HG03378 (cell line): ENCODE data around the gene LEPROT.
A peak's percentile ranks its signal among the peaks of the same experiment; 100 is the strongest.
"Not testable (repeated sequence)": the region's sequence is repeated elsewhere in the genome, so short reads cannot be mapped to it uniquely, and the experiment has no call there.

ENCODE experiments used
- ATAC-seq: cut with Tn5 transposase; IDR thresholded peaks from one replicate; pipeline ENCODE4 v1.9.1; 2021; ENCODE audit warnings: mild to moderate bottlenecking, moderate library complexity; ENCODE audit not compliant: unreplicated experiment

Gene LEPROT

DNA sequence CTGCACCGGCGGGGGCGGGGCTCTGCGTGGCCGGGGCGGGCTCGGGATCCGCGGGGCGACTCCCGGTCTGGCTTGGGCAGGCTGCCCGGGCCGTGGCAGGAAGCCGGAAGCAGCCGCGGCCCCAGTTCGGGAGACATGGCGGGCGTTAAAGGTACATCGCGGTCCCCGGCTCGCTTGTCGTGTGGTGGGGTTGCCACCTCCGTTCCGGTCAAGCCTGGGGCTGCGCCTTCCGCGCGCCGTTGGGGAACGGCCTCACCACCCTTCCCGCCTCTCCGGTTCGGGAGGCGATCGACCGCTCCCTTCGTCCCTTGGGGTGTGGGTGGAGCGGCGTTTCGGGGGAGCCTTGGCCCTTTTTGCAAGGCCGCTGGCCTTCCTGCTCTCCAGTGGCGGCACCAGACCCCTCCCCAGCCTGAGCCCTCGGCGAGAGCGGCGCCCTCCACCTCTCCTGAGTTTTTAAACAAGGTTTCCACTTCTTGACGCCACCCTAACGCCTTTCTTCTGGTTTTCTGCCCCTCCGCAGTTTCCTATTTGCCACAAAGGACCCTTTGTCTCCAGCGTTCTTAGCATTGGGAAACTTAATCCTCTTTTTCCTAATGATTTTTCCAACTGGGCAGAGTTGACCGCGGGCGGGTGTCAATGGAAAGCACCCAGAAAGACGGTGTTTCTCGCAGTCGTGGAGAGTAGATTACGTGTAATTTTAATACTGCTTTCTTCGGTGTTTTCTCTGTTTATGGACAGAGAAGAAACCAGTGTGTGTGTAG lies at the start of gene LEPROT, which contains the start of gene LEPR:
LEPROT (plus strand) TSS at position 79 of the 761 bp plus-strand sequence; CDS start at position 136, 57 bp downstream.
LEPR (plus strand) TSS at position 79 of the 761 bp plus-strand sequence. CDS start 144,898 bp downstream, outside the sequence.
- peak; percentile 37 for ATAC-seq

- ATAC-seq = no peak
These were observed 48.9 kb upstream of the LEPROT start for GRCh38 chr1:65371544-65371943.

- ATAC-seq = no peak
These were observed 47.9 kb upstream of the LEPROT start for GRCh38 chr1:65372557-65372956.

DNA sequence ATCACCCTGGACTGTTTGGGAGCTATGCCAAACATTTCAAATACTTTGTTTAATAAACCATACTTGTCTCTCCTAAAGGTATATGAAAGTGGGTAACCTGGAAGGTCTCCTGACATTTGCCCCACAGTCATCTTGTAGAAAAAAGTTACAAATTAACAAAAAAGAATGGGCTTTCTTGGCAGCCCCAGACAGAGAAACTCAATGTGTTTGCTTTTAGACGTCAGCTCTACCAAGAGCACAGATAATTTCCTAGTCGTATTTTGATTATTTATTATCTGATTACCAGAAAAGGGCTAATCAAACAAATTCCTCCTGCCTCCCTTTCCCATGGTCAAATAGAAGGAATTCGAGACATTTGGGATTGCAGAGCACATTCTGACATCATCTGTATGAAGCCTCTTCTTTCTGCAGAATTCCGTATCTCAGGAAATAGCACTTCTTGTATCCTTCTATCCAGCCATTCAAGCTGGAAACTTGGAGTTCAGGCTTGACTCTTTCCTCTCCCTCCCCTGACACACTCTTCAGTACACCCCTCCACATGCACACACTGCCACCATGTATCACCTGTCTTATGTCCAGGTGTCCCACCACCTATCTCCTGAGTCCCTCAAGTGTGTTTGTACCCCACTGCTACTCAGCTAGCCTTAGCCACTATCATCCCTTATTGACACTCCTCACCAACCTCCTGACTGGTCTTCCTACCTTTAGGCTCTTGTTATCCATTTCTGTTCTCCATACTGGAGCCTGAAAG lies 42.8 kb upstream of the LEPROT start:
- no peak for ATAC-seq

DNA sequence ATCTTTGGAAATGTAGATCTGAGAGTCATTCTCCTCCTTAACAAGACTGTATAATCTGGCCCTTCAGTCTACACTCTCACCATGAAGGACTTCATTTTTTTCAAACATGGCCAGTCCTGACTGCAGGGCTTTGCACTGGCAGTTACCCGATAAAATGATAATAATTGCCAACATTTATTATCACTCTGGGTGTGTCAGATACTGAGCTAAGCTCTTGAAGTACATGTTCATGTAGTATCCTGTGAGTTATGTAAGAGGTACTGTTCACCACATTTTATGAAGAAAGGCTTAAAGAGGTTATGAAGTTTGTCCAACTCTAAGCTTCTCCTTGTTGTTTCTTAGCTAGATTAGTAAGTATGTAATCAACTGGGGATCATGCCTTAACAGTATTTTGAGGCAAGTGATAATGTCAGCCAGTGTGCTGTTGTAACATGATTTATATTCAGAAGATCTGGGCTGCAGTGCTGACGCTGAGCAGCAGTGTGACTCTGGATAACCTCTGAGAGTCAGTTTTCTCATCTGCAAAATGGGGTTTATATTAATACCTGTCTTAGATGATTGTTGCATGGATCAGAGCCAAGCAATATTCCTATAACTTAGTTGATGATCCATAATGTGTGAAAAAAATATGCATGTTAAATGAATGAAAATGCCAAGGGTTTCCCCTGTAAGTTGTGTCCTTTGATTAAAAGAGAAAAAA lies 42.1 kb upstream of the LEPROT start:
- no peak for ATAC-seq

DNA sequence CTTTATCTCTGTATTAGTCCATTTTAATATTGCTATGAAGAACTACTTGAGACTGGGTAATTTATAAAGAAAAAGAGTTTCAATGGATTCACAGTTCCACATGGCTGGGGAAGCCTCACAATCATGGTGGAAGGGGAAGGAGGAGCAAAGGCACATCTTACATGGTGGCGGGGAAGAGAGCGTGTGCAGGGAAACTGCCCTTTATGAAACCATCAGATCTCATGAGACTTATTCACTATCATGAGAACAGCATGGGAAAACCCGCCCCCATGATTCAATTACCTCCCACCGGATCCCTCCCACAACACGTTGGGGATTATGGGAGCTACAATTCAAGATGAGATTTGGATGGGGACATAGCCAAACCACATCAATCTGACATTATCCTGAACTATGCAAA lies 36.0 kb upstream of the LEPROT start:
- not testable (repeated sequence) for ATAC-seq

DNA sequence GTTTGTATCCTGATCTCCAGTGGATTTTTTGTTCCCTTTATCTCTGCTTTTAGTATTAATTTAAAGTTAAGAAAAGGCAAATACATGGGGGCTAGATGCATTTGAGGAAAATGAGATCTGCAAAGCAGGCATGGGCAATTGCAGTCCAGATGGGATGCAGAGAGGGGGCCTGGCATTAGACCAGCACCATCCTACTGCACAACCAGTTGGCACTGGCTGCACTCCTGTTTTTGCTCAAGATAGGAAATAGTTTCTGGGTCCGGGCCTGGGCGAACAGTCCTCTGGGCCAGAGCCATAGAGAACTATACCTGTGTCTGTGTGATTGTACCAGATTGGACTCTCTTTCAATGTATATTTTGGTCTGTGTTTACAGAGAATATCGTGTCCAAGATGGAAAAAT lies 34.0 kb upstream of the LEPROT start:
- no peak for ATAC-seq

DNA sequence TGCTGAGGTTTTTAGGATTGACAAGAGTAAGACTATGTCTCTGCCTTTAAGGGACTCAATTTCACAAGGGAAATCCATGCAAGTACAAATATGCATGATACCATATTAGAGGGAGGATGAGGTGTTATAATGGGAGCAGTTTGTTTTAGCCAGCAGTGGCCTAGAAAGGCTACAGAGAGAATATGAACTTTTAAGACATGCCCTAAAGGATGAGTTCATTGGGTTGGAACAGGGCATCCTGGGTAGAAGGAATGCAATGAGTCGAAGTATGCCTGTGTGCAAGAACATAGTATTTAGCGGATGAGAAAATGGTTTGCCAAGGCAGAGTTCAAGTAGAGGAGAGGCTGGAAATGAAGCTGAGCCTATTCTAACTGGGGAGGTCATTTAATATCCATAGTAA lies 32.6 kb upstream of the LEPROT start:
- no peak for ATAC-seq

- no peak for ATAC-seq
These were observed 31.4 kb upstream of the LEPROT start for GRCh38 chr1:65388908-65389695.

GRCh38 chr1:65392497-65392896 lies 28.0 kb upstream of the LEPROT start:
- no peak for ATAC-seq

DNA sequence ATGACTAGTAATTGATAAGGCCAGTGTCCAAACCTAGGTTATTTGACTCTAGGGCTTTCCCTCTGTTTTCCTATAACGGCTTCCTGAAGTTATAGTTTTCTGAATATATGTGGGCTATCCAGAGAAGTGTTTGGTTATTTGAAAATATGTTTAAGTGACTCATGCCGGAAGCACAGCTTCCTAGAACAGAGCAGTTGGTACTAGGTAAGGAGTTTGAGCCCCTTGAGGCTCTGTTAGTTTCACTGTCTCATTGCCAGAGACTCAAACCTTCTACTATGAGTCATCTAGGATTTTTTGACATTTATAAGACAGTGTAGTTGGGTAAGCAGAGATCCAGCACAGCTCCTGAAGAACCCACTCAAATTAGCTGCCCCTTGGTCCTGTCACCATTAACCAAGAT lies 27.1 kb upstream of the LEPROT start:
- peak; percentile 99 for ATAC-seq

DNA sequence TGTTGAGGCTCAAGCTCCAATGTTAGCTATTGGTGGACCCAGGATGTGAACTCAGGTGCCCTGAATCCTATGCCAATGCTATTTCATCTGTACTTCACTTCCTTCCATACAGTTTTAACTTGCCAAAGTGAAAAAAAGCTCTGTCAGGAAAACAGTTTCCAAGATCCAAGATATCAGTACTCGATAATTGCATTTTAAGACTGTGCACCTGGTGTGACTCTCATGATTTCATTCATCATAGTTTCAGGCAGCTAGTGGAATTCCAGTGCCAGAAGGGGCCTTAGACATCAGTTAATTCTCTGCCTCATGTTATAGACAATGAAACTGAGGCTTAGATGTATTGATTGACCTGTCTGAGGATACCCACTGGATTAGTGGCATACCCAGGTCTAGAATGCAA lies 26.5 kb upstream of the LEPROT start:
- no peak for ATAC-seq

- ATAC-seq = no peak
These were observed 24.4 kb upstream of the LEPROT start for GRCh38 chr1:65395887-65396612.

DNA sequence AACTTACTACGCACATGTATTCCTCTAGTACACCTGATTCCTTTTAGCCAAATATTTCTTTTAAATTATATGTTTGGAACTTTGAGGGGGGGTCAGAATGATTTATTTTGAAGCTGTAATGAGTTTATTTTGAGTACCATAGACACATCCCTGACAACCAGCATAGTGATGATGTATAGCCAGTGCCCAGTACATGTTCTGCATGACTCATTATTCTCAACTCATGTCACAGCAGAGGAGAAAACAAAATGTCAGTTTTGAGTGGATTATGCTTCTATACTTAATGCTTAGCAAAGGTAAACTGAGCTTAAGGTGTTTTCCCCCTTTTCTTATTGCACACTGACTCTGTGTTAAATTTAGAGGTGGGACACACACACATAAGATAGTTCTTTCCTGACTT lies 22.4 kb upstream of the LEPROT start:
- ATAC-seq = no peak

DNA sequence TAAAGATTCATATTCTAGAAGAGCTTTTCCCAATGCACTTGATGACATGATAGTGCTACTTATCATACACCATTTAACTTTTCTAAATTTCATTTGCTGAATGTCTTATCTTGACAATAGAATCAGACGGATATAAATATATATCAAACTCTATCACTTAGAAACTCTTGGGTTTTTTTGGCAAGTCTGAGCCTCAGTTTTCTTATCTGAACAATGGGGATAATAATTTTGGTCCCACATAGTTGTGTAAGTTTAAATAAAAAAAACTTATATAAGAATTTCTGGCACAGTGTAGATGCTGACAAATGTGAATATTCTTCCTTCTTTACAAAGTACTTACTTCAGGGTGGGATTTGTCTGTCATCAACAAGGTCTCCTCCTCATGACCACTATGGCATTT lies 21.5 kb upstream of the LEPROT start:
- no peak for ATAC-seq

DNA sequence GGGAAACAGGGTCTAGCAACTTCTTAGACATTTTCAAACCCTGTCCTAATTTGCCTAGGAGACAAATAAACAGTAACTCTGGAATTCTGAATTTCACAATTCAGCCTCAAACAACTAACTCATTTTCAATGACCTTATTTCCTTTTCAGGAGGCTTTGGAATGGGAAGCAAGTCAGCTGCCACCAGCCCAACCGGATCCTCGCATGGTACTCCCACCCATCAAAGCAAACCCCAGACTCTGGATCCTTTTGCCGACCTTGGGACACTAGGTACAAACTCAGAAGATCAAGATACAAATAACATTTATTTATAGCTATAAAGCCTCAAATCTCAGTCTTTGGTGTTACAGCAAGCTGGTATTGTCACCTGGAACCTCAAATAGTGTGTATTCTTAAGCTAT lies 18.9 kb upstream of the LEPROT start:
- no peak for ATAC-seq

GRCh38 chr1:65404941-65405340 lies 15.5 kb upstream of the LEPROT start:
- no peak for ATAC-seq

- no peak for ATAC-seq
These were observed 12.6 kb upstream of the LEPROT start for GRCh38 chr1:65407877-65408276.

DNA sequence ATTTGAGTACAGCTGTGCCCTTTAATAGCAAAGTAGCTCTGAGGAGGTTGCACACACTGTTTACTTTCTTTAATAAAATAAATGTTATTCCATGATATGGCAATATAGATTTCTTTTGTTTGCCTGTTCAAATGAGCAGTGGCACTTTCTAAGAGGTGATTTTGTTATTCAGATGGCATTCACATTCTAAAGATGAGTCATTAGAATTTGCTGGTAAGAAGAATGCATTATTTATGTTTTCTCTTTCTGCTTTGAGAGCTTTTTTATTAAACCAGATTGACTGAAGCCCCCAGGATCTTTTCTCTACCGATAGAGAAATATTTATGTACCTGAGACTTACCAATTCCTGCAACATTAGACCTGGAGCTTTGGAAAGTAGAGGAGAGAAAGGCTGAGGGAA lies 11.2 kb upstream of the LEPROT start:
- ATAC-seq = no peak

DNA sequence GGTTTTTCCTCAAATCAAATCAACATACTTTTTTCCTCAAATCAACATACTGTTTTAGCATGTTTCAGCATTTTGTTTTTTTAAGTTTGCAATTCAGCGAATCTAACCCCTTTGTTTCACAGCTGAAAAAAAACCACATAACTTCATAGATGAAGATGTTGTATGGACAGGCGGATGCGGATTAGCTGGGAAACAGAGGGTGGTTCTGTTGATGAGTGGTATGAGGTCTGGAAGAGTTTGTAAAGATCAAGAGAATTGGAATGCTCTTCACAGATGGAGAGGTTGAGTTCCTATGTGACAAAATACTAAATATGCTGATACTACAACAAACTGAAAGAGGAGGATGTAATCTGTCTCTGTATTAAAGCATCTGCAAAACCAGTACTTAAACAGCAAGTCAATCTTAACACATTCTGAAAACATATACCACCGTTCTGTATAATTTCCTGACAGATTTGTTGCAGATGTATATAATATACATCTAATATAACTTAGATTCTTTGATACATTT lies 10.6 kb upstream of the LEPROT start:
- no peak for ATAC-seq
